Measurements from ENCODE around the gene WFIKKN2. TPM values are rescaled to one million over a fixed set of nuclear protein-coding genes. Genes with fewer than 3 reads are reported as not detected.

Gene WFIKKN2
- total RNA-seq, 1 donor = under 0.01 TPM

- TF ChIP-seq CTCF (IDR thresholded peaks at IDR 0.05; ENCODE audit: insufficient read depth, low read length) = no peak
- DNase-seq (ENCODE audit: low read depth) = no peak
- no peak overlapping the region for H3K4me3 ChIP-seq (ENCODE audit: low read depth, low read length)
These were observed 6.7 kb upstream of the WFIKKN2 start for GRCh38 chr17:50828508-50829170.

GRCh38 chr17:50829332-50829731, 6.1 kb upstream of the WFIKKN2 start:
- TF ChIP-seq CTCF (IDR thresholded peaks at IDR 0.05; ENCODE audit: insufficient read depth, low read length) = no peak
- no peak for DNase-seq (ENCODE audit: low read depth)

GRCh38 chr17:50830352-50830751, 5.0 kb upstream of the WFIKKN2 start:
- DNase-seq (ENCODE audit: low read depth) = peak; percentile 30
- H3K4me3 ChIP-seq (ENCODE audit: low read depth, low read length) = no peak overlapping the region
- no peak for TF ChIP-seq CTCF (IDR thresholded peaks at IDR 0.05; ENCODE audit: insufficient read depth, low read length)

More at GRCh38 chr17:50829332-50829731, 6.1 kb upstream of the WFIKKN2 start:
- no peak overlapping the region for H3K4me3 ChIP-seq (ENCODE audit: low read depth, low read length)

DNA sequence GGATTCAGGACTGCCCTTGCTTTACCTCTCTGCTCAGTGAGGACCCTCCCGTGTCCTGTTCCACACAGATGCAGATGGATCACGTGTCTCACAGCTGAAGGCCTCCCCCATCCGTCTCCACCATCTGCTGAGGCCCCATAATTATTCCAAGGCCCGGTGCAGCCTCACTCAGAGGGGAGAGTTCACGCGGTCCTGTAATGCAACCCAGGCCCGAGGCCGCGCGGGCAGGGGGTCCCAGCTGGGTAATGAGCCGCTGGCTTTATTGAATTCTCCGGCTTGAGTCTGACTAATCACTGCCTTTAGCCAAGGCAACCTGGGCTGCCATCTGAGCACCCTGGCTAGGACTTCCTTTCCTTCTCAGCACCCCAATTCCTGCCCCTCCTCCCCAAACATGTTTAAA, 4.4 kb upstream of the WFIKKN2 start:
- TF ChIP-seq CTCF (IDR thresholded peaks at IDR 0.05; ENCODE audit: insufficient read depth, low read length) = no peak
- no peak overlapping the region for H3K4me3 ChIP-seq (ENCODE audit: low read depth, low read length)
- no peak for DNase-seq (ENCODE audit: low read depth)

DNA sequence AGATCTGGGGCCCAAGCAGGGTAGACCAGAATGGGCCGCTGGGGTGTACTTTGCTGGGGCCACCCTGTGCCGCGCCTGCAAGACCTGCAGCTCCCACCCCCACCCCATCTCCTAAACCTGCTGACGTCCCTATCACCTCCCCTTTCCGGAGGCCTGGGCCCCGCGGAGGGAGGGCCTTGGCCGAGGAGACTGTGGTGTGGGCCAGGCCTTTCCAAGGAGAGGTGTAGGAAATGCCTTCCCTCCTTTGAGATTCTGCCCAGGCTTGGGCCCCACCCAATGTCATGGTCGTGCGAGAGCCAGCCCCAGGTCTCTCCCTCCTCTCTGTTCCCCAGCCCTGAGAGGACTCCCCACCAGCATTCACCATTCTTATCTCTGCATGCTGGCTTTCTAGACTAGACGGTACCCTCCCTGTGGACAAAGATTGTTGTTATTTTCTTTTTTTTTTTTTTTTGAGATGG, 3.9 kb upstream of the WFIKKN2 start:
- peak; percentile 37 for DNase-seq (ENCODE audit: low read depth)
- TF ChIP-seq CTCF (IDR thresholded peaks at IDR 0.05; ENCODE audit: insufficient read depth, low read length) = no peak
- H3K4me3 ChIP-seq (ENCODE audit: low read depth, low read length) = no peak overlapping the region

DNA sequence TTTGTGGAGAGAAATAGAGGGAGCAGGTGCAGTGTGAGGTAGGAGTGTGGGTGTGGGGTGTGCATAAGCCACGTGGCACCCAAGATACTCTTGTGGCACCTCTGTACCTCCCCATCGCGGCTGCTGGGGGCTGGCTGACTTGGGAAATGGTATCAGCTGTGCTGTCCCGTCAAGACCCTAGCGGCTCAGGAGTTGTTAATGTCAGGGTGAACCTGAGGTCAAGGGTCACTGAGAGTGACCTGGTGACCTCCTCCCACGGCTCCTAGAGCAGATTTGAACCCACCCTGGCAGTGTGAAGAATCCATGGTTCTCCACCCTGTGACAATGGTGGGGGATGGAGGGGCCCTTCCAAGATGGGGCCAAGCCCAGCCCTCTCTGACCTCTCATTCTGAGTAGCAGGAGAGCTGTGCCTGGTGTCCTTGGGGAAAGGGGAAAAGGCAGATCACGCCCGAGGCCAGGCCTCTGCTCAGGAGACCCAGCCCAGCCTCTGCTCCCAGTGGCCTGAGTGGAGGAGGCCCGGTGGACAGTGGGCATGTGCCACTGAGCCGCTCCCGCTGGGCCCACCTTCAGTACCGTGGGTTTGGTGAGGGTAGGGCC, 3.0 kb upstream of the WFIKKN2 start:
- no peak for DNase-seq (ENCODE audit: low read depth)
- no peak for TF ChIP-seq CTCF (IDR thresholded peaks at IDR 0.05; ENCODE audit: insufficient read depth, low read length)
- no peak overlapping the region for H3K4me3 ChIP-seq (ENCODE audit: low read depth, low read length)

Data from fibroblast of the aortic adventitia (primary cell).